K562 (cell line): Measurements from ENCODE around the gene LBR. TPM values are rescaled to one million over a fixed set of nuclear protein-coding genes. Genes with fewer than 3 reads are reported as not detected.

Experiments used
- ATAC-seq: fragments of 200-7000 bp; cut with Tn5 transposase; 3 replicates; pipeline ENCODE4 v1.9.1; 2020; ENCODE audit warnings: moderate library complexity
- BruUV-seq: library from RNA; stranded (reverse); fragments of 400-500 nt; replicated peaks from 2 replicates; lab custom pipeline; 2021; lab: Mats Ljungman, UMichigan
- CTCF ChIA-PET: fragments of 300-600 bp; formaldehyde crosslinking; extraction: SDS; loops from one replicate; lab custom pipeline; 2021; ENCODE audit warnings: low intra/inter-chr PET ratio; lab: Yijun Ruan, JAX
- POLR2A ChIA-PET: fragments of 300-600, 350-650 bp; sonication (Branson Sonifier 250); formaldehyde crosslinking; extraction: SDS; loops from one replicate; lab custom pipeline; 2021; ENCODE audit warnings: antibody characterized with exemption, inconsistent platforms; lab: Yijun Ruan, JAX
- DNase-seq, 4 experiments: peaks; one replicate each; pipeline versions ENCODE4 v3.0.0 to v3.0.0-alpha.2; 2011 to 2018; ENCODE audit warnings: low spot score in 3 of 4, mixed read lengths in 3 of 4; ENCODE audit errors: extremely low read depth in 1 of 4
- FAIRE-seq: peaks from 2 replicates; lab custom pipeline; 2011; peaks lifted over from hg19 to GRCh38; lab: Jason Lieb, UNC
- H2AFZ ChIP-seq: 2 replicates; pipeline ENCODE4 v1.6.0; 2011; ENCODE audit warnings: low read depth, low read length, control low read depth, inconsistent platforms
- H3K27ac ChIP-seq: fragments of 200-600 bp; 3 replicates; pipeline ENCODE4 v1.8.0; 2011; ENCODE audit warnings: low read depth, mild to moderate bottlenecking, control low read depth, inconsistent platforms, low read length, moderate library complexity, mixed read lengths; ENCODE audit errors: extremely low read depth
- H3K27me3 ChIP-seq, 2 experiments: fragments of 300-600 bp in 1 of 2; 2 replicates in 1 of 2; 3 replicates in 1 of 2; pipeline versions ENCODE4 v1.6.0 to v1.8.0; 2011; ENCODE audit warnings: inconsistent platforms in 2 of 2, low read length in 2 of 2, mild to moderate bottlenecking in 1 of 2, mixed read lengths in 1 of 2, moderate library complexity in 1 of 2; ENCODE audit not compliant: control insufficient read depth in 2 of 2, insufficient read depth in 2 of 2
- H3K36me3 ChIP-seq: fragments of 300-600 bp; 3 replicates; pipeline ENCODE4 v1.8.0; 2011; ENCODE audit warnings: mild to moderate bottlenecking, low read length, inconsistent platforms; ENCODE audit not compliant: control insufficient read depth, insufficient read depth
- H3K4me1 ChIP-seq, 2 experiments: fragments of 200-600 bp in 1 of 2; replicated peaks in 1 of 2; 2 replicates in 1 of 2; 3 replicates in 1 of 2; pipeline versions ENCODE4 v1.5.1 to v1.8.0; 2011; ENCODE audit warnings: inconsistent platforms in 2 of 2, low read length in 2 of 2, mild to moderate bottlenecking in 1 of 2, mixed read lengths in 1 of 2, moderate library complexity in 1 of 2; ENCODE audit not compliant: control insufficient read depth in 2 of 2, insufficient read depth in 2 of 2
- H3K4me2 ChIP-seq: 2 replicates; pipeline ENCODE4 v1.6.1; 2011; ENCODE audit warnings: low read length, control low read depth, inconsistent platforms, mixed read lengths; ENCODE audit not compliant: insufficient read depth
- H3K4me3 ChIP-seq: fragments of 200-600 bp; sonication (generic), shearing (Covaris generic); 2 replicates; pipeline ENCODE4 v1.5.1; 2016; ENCODE audit warnings: control low read depth, inconsistent platforms
- H3K79me2 ChIP-seq: fragments of 200-600 bp; 3 replicates; pipeline ENCODE4 v1.8.0; 2011; ENCODE audit warnings: low read length, inconsistent platforms; ENCODE audit not compliant: control insufficient read depth, insufficient read depth
- H3K9ac ChIP-seq, 2 experiments: 2 replicates each; pipeline versions ENCODE4 v1.6.0 to v1.6.1; 2011; ENCODE audit warnings: low read depth in 2 of 2, low read length in 2 of 2, control low read depth in 1 of 2, inconsistent platforms in 1 of 2, mild to moderate bottlenecking in 1 of 2, mixed read lengths in 1 of 2; ENCODE audit not compliant: insufficient read depth in 1 of 2
- H3K9me1 ChIP-seq: one replicate; pipeline ENCODE4 v1.6.0; 2011; ENCODE audit warnings: inconsistent platforms, mild to moderate bottlenecking, low read length, moderate library complexity; ENCODE audit not compliant: control insufficient read depth, insufficient read depth
- H3K9me3 ChIP-seq: replicated peaks from 2 replicates; pipeline ENCODE4 v1.5.1; 2011; ENCODE audit warnings: low read depth, low read length, inconsistent platforms; ENCODE audit not compliant: control insufficient read depth, insufficient read depth
- H4K20me1 ChIP-seq: replicated peaks from 2 replicates; pipeline ENCODE4 v1.6.1; 2011; ENCODE audit warnings: low read length, inconsistent platforms, mixed read lengths; ENCODE audit not compliant: control insufficient read depth, insufficient read depth
- BRD4 ChIP-seq: fragments of 200-600 bp; sonication (generic); IDR thresholded peaks from 2 replicates; pipeline ENCODE4 v1.6.1; 2017; ENCODE audit warnings: inconsistent platforms
- MAFG ChIP-seq: fragments of 450-650 bp; conservative IDR thresholded peaks from 2 replicates; pipeline ENCODE4 v1.6.1; 2016; ENCODE audit warnings: missing genetic modification characterization, missing compliant biosample characterization
- MTA2 ChIP-seq: fragments of 450-650 bp; IDR thresholded peaks from 2 replicates; pipeline ENCODE4 v1.6.1; 2016; ENCODE audit warnings: low read depth
- PCBP1 ChIP-seq: fragments of 200-400 bp; formaldehyde crosslinking; IDR thresholded peaks from 2 replicates; pipeline ENCODE4 v1.6.1; 2018; ENCODE audit warnings: mild to moderate bottlenecking, low read depth, low read length; ENCODE audit not compliant: poor library complexity, severe bottlenecking
- RBFOX2 ChIP-seq: fragments of 200-400 bp; formaldehyde crosslinking; IDR thresholded peaks from 2 replicates; pipeline ENCODE4 v1.6.1; 2017; ENCODE audit warnings: low read depth, mild to moderate bottlenecking, low read length, moderate library complexity
- RBM39 ChIP-seq: fragments of 200-400 bp; formaldehyde crosslinking; optimal IDR thresholded peaks from 2 replicates; pipeline ENCODE3; 2018; ENCODE audit warnings: low read depth, low read length
- RCOR1 ChIP-seq, 2 experiments: IDR thresholded peaks; 2 replicates each; pipeline ENCODE4 v1.6.1; 2012; ENCODE audit warnings: low read depth in 2 of 2, low read length in 2 of 2, borderline replicate concordance in 1 of 2, improper control_type of control experiment in 1 of 2
- SMARCA4 ChIP-seq: fragments of 450-650 bp; IDR thresholded peaks from 2 replicates; pipeline ENCODE4 v1.6.1; 2016
- STAT5B ChIP-seq: fragments of 250-450 bp; sonication (Bioruptor Pico); IDR thresholded peaks from 2 replicates; pipeline ENCODE4 v1.8.0; 2021; ENCODE audit warnings: mild to moderate bottlenecking, inconsistent platforms
- YBX1 ChIP-seq: fragments of 450-650 bp; IDR thresholded peaks from 2 replicates; pipeline ENCODE4 v1.7.1; 2016; ENCODE audit warnings: mild to moderate bottlenecking
- ZKSCAN1 ChIP-seq: fragments of 150-350 bp; IDR thresholded peaks from 2 replicates; pipeline ENCODE4 v1.6.1; 2016; ENCODE audit warnings: low read depth, low read length
- ZNF316 ChIP-seq: fragments of 450-650 bp; IDR thresholded peaks from 2 replicates; pipeline ENCODE4 v1.6.1; 2016
- ZNF589 ChIP-seq: fragments of 200-800 bp; sonication (Bioruptor generic); IDR thresholded peaks from 2 replicates; pipeline ENCODE4 v1.6.1; 2016; ENCODE audit warnings: low read depth, missing genetic modification characterization, missing compliant biosample characterization
- WGBS: fragments of 100-300 bp; shearing (Covaris generic); methylation state at CpG from one replicate; pipeline ENCODE4 v1.1.6; 2016; ENCODE audit warnings: low coverage, mixed read lengths; ENCODE audit not compliant: insufficient coverage; ENCODE audit errors: missing lambda C conversion rate; 5-methylcytosine and 5-hydroxymethylcytosine counted together
- in situ Hi-C: fragments of 300-500 bp; cut with MboI; formaldehyde crosslinking; loops from 4 replicates; pipeline ENCODE4 v1.15.0; 2018; ENCODE audit warnings: inconsistent platforms, mixed read lengths
- intact Hi-C: fragments of 100-400 bp; cut with micrococcal nuclease; formaldehyde crosslinking; loops from 2 replicates; pipeline ENCODE4 v1.14.2; 2022
- polyA plus RNA-seq, 8 experiments: library from polyadenylated mRNA; depleted of rRNA in 4 of 8; stranded (reverse) in 5 of 8; unstranded in 3 of 8; fragments of >200 nt; fragmentation: Nextera tagmentation in 2 of 8; fragmentation: Illumina TruSeq in 1 of 8; extraction: Ambion mirVana in 2 of 8; extraction: Trizol in 1 of 8; gene quantifications; 2 replicates each; pipeline versions ENCODE4 v1.2.1 to v1.2.3, GENCODE V29; 2011 to 2014; ENCODE audit warnings: inconsistent platforms in 1 of 8, missing spikeins in 1 of 8
- total RNA-seq, 7 experiments: library from RNA; depleted of rRNA in 6 of 7; stranded (reverse); fragments of >200 nt in 6 of 7; fragmentation: Illumina TruSeq in 2 of 7; extraction: Trizol in 2 of 7; gene quantifications; 2 replicates each; pipeline versions ENCODE4 v1.2.1 to v1.2.3, GENCODE V29; 2011 to 2021; ENCODE audit warnings: low replicate concordance in 1 of 7
- TF ChIP-seq, protein P1 (sequence below), 3 experiments: fragments of 200-800 bp in 1 of 3; sonication (Bioruptor generic) in 1 of 3; sonication (generic) in 1 of 3; formaldehyde crosslinking in 1 of 3; IDR thresholded peaks; 2 replicates each; pipeline versions ENCODE4 v1.6.1 to v1.8.0; 2016 to 2022; ENCODE audit warnings: mild to moderate bottlenecking in 2 of 3, missing compliant biosample characterization in 2 of 3, missing genetic modification characterization in 2 of 3, missing genetic modification reagents in 1 of 3

LBR gene
- total and polyA plus RNA-seq, 9 of the 15 experiments (the other 6 are each of a cell fraction or from before 2014, with no cell fraction given): 102 to 229 (median 197) TPM

DNA sequence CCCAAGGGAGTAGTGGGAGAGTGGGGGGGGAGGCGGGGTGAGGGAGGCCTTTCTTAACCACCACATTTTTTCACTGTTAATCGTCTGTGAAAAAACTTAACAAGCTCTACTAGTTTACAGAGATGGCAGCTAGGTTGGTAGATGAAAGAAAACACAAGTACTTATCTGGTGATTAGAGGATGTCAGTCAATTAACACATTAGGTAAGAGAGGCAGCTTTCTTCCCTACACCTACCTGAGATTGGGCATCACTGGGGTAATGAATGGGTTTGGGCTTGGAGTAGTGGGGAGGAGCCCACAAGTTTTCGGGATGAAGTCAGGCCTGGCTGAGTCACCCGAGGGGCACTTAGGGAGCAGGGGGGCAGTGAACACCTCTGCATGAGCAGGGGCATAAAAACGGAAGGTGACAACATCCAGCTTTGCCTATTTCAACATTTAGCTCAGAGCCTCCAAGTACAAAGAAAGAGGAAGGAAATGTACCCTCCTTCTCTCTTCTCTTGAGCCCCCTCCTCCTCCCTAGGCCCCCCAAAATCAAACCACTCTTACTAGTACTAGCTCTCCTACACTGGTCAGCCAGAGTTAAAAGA is 2.5 kb downstream of the LBR start (continued):
- TF ChIP-seq SMARCA4 (0 out of 2 replicates have a peak, but pooled peaks have one; percentile 27), RBFOX2 (peak; percentile 27; the same call in 1 of the 2 replicates)

DNA sequence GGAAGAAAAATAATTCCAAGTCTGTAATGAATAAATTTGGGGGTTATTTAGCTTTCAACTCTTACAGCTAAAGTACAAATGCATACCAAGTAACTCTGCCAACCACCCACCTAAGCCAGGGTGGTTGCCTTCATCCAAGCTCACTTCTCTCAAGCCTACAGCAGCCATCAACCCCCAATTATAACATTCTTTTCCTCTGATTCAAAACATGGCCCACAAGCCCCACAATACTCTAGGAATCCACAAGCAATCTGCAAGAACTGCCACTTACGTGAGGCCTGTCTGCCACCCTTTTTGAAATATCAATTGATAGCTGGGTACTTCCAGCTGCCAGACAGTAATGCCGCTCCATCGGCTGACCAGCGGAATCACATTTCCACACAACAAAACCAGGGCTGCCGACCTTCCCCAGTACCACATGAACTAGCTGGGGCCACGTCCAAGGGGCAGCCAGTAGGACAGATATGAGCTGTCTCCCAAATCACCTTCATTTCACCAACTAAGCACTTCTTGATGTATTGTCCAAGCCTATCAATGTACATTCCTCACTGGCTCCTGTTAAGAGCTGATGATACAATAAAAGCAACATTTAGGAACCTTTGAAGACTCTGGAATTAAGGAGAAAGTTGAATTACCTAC is 3.2 kb downstream of the LBR start:
- Histone ChIP-seq H3K9ac (peak overlapping the region; percentile 84 to 86; a peak in 3 of 4 replicates), H3K4me2 (peak overlapping the region; percentile 97), H3K27me3 (no peaks in the 10 kb centered on the region), H3K4me1 (peaks cover 24 to 33% of the 10 kb centered on the region in 2 experiments), H3K9me3 (no peaks in the 10 kb centered on the region), H4K20me1 (peaks cover 36% of the 10 kb centered on the region), H3K9me1 (peaks cover 10% of the 10 kb centered on the region), H3K27ac (peak overlapping the region; percentile 87; the same call in 2 of the 3 replicates), H2AFZ (no peak overlapping the region), H3K79me2 (peaks cover 82% of the 10 kb centered on the region), H3K36me3 (peaks cover 60% of the 10 kb centered on the region), H3K4me3 (peak overlapping the region; percentile 94; the same call in 1 of the 2 replicates)
- ATAC-seq (no peak), DNase-seq (no peak), FAIRE-seq (peak; percentile 44)
- in situ Hi-C loops: no loop called here
- WGBS: 40% methylated on average over 6 of the region's 6 CpGs
- TF ChIP-seq PCBP1: no peak
- no peak for TF ChIP-seq YBX1
- no peak for TF ChIP-seq RBM39
- TF ChIP-seq BRD4: no peak
- no peak for TF ChIP-seq ZNF589
- TF ChIP-seq, protein P1, sequence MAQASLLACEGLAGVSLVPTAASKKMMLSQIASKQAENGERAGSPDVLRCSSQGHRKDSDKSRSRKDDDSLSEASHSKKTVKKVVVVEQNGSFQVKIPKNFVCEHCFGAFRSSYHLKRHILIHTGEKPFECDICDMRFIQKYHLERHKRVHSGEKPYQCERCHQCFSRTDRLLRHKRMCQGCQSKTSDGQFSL (CRISPR knock-in tag; IDR thresholded peaks at IDR 0.05): no peak
- TF ChIP-seq, protein P1 (tag; IDR thresholded peaks at IDR 0.05): 0 out of 4 replicates have a peak, but pooled peaks of 1 of the 2 experiments have one; percentile 17
- TF ChIP-seq MAFG: 0 out of 2 replicates have a peak, but pooled peaks have one; percentile 12
- TF ChIP-seq MTA2: no peak
- peak; percentile 63 for TF ChIP-seq ZNF316
- no peak for TF ChIP-seq STAT5B (CRISPR knock-in tag)
- TF ChIP-seq ZKSCAN1: peak; percentile 67; the same call in 1 of the 2 replicates
- no peak for TF ChIP-seq RCOR1 (IDR thresholded peaks at IDR 0.05; ENCODE audit: borderline replicate concordance in 1 of 2, low read depth in 2 of 2, low read length in 2 of 2)
- intact Hi-C loops: no loop called here
- CTCF ChIA-PET: no interaction called here
- no TSS peak for BruUV-seq
- POLR2A ChIA-PET: interaction anchor here (1.1 to 2.6 kb wide), 5 partner anchors 8 to 84 kb away, joined by 3 to 17 read pairs (median 4); no protein-coding TSS in a partner anchor
